Testis (tissue), 2 donors: ENCODE measurements around the gene TMEM225.

ENCODE experiments used
- POLR2A ChIP-seq: fragments of 450-650 bp; IDR thresholded peaks from one replicate; pipeline ENCODE4 v1.6.1; 2017; ENCODE audit warnings: antibody characterized with exemption, mild to moderate bottlenecking, moderate library complexity
- TF ChIP-seq, protein P1 (sequence below), 3 experiments: fragments of 450-650 bp in 2 of 3; fragments of 200-600 bp in 1 of 3; sonication (generic) in 1 of 3; IDR thresholded peaks; one replicate each; pipeline ENCODE4 v1.5.1; 2016 to 2019; ENCODE audit warnings: antibody characterized with exemption in 3 of 3, mild to moderate bottlenecking in 2 of 3, moderate library complexity in 1 of 3

DNA sequence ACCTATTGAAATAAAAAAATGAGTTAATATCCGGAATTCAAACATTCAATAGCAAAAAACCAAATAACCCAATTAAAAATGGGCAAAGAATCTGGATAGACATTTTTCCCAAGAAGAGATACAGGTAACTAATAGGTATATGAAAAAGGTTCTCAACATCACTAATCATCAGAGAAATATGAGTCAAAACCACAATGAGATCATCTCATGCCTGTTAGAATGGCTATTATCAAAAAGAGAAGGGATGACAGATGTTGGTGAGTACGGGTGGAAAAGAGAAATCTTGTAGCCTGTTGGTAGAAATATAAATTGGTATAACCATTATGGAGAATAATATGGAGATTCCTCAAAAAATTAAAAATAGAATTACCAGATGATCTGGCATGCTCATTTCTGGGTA, 52.4 kb downstream of the TMEM225 start:
- TF ChIP-seq POLR2A, result no peak
- TF ChIP-seq, protein P1, sequence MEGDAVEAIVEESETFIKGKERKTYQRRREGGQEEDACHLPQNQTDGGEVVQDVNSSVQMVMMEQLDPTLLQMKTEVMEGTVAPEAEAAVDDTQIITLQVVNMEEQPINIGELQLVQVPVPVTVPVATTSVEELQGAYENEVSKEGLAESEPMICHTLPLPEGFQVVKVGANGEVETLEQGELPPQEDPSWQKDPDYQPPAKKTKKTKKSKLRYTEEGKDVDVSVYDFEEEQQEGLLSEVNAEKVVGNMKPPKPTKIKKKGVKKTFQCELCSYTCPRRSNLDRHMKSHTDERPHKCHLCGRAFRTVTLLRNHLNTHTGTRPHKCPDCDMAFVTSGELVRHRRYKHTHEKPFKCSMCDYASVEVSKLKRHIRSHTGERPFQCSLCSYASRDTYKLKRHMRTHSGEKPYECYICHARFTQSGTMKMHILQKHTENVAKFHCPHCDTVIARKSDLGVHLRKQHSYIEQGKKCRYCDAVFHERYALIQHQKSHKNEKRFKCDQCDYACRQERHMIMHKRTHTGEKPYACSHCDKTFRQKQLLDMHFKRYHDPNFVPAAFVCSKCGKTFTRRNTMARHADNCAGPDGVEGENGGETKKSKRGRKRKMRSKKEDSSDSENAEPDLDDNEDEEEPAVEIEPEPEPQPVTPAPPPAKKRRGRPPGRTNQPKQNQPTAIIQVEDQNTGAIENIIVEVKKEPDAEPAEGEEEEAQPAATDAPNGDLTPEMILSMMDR (IDR thresholded peaks at IDR 0.05), result no peak
